ENCODE measurements around the gene ZNF740.

Gene ZNF740

Small RNAs within 50 kb of the gene (small RNA-seq; reads per million reads assigned to genes)
- gene HIGD1AP1 (0 reads per million in 2 experiments), gene RNU6-333P (0 reads per million in 2 experiments)

Measured in SK-N-DZ (cell line).